KMS-11 (cell line): ENCODE measurements around the gene PEX11B.

Experiments
- H2AFZ ChIP-seq: fragments of 200-600 bp; sonication (generic); 2 replicates; pipeline ENCODE4 v1.6.1; 2016; ENCODE audit warnings: antibody characterized with exemption, mixed run types, low read depth
- H3K27ac ChIP-seq: fragments of 200-600 bp; sonication (generic); 2 replicates; pipeline ENCODE4 v1.6.1; 2016; ENCODE audit warnings: mild to moderate bottlenecking, mixed run types
- H3K27me3 ChIP-seq: fragments of 200-600 bp; sonication (generic); 2 replicates; pipeline ENCODE4 v1.6.1; 2017; ENCODE audit warnings: mild to moderate bottlenecking, low read depth, mixed run types, moderate library complexity; ENCODE audit not compliant: insufficient read depth
- H3K36me3 ChIP-seq: fragments of 200-600 bp; sonication (generic); 2 replicates; pipeline ENCODE4 v1.6.1; 2017; ENCODE audit warnings: mild to moderate bottlenecking, mixed run types; ENCODE audit not compliant: insufficient read depth
- H3K4me1 ChIP-seq: fragments of 200-600 bp; sonication (generic); 2 replicates; pipeline ENCODE4 v1.6.1; 2016; ENCODE audit warnings: mild to moderate bottlenecking, low read depth, mixed run types; ENCODE audit not compliant: poor library complexity, severe bottlenecking
- H3K4me2 ChIP-seq: fragments of 200-600 bp; sonication (generic); 2 replicates; pipeline ENCODE4 v1.7.0; 2016; ENCODE audit warnings: mild to moderate bottlenecking, mixed run types
- H3K4me3 ChIP-seq: fragments of 200-600 bp; sonication (generic); IDR thresholded peaks from 2 replicates; pipeline ENCODE4 v1.6.1; 2017; ENCODE audit warnings: low read depth, low read length, mixed read lengths; ENCODE audit not compliant: insufficient read depth
- H3K79me2 ChIP-seq: fragments of 200-600 bp; sonication (generic); 2 replicates; pipeline ENCODE4 v1.6.1; 2016; ENCODE audit warnings: low read depth, mixed run types; ENCODE audit not compliant: insufficient read depth
- H3K9ac ChIP-seq: fragments of 200-600 bp; sonication (generic); 2 replicates; pipeline ENCODE4 v1.6.1; 2016; ENCODE audit warnings: mild to moderate bottlenecking, mixed run types
- H4K20me1 ChIP-seq: fragments of 200-600 bp; sonication (generic); 2 replicates; pipeline ENCODE4 v1.6.1; 2016; ENCODE audit warnings: mild to moderate bottlenecking, mixed run types; ENCODE audit not compliant: insufficient read depth
- TF ChIP-seq, protein P1 (sequence below): fragments of 200-600 bp; sonication (generic); conservative IDR thresholded peaks from 2 replicates; pipeline ENCODE4 v1.6.1; 2017; ENCODE audit warnings: low read depth, mild to moderate bottlenecking, antibody characterized with exemption, low read length, moderate library complexity, mixed read lengths

PEX11B gene

DNA sequence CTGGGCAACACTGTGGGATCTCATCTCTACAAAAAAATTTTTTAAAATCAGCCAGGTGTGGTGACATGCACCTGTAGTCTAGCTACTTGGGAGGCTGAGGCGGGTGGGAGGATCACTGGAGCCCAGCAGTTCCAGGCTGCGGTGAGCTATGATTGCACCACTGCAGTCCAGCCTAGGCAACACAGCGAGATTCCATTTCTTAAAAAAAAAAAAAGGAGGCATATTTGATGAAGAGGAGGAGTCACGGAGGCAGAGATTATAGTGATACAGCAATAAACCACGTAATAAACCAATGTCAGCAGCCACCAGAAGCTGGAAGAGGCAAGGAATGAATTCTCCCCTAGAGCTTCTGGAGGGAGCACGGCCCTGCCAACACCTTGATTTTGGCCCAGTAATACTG, 35.3 kb upstream of the PEX11B start:
- Histone ChIP-seq H3K36me3 (no peaks in the 10 kb centered on the region), H2AFZ (no peak overlapping the region), H3K79me2 (peaks cover 4% of the 10 kb centered on the region; the same call in 1 of the 2 replicates), H3K4me1 (peaks cover 25% of the 10 kb centered on the region), H3K9ac (no peak overlapping the region), H3K4me3 (no peak overlapping the region), H3K27ac (no peak overlapping the region), H4K20me1 (no peaks in the 10 kb centered on the region), H3K27me3 (no peaks in the 10 kb centered on the region), H3K4me2 (no peak overlapping the region)
- TF ChIP-seq, protein P1, sequence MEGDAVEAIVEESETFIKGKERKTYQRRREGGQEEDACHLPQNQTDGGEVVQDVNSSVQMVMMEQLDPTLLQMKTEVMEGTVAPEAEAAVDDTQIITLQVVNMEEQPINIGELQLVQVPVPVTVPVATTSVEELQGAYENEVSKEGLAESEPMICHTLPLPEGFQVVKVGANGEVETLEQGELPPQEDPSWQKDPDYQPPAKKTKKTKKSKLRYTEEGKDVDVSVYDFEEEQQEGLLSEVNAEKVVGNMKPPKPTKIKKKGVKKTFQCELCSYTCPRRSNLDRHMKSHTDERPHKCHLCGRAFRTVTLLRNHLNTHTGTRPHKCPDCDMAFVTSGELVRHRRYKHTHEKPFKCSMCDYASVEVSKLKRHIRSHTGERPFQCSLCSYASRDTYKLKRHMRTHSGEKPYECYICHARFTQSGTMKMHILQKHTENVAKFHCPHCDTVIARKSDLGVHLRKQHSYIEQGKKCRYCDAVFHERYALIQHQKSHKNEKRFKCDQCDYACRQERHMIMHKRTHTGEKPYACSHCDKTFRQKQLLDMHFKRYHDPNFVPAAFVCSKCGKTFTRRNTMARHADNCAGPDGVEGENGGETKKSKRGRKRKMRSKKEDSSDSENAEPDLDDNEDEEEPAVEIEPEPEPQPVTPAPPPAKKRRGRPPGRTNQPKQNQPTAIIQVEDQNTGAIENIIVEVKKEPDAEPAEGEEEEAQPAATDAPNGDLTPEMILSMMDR: no peak

DNA sequence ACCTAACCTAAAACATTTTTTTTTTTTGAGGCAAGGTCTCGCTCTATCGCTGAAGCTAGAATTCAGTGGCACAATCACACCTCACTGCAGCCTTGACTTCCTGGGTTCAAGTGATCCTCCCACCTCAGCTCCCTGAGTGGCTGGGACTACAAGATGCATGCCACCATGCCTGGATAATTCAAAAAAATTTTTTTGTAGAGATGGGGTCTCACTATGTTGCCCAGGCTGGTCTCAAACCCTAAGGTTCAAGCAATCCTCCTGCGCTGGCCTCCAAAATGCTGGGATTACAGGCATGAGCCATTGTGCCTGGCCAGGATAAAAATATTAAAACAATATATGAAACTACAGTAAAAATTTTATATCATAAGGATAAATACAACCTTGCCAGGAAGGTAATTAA, 34.4 kb upstream of the PEX11B start:
- Histone ChIP-seq H4K20me1 (no peaks in the 10 kb centered on the region), H2AFZ (no peak overlapping the region), H3K27me3 (no peaks in the 10 kb centered on the region), H3K4me2 (no peak overlapping the region), H3K4me1 (peaks cover 16% of the 10 kb centered on the region), H3K4me3 (no peak overlapping the region), H3K9ac (no peak overlapping the region), H3K79me2 (peaks cover 4% of the 10 kb centered on the region; the same call in 1 of the 2 replicates), H3K27ac (no peak overlapping the region), H3K36me3 (no peaks in the 10 kb centered on the region)
- TF ChIP-seq, protein P1: no peak

DNA sequence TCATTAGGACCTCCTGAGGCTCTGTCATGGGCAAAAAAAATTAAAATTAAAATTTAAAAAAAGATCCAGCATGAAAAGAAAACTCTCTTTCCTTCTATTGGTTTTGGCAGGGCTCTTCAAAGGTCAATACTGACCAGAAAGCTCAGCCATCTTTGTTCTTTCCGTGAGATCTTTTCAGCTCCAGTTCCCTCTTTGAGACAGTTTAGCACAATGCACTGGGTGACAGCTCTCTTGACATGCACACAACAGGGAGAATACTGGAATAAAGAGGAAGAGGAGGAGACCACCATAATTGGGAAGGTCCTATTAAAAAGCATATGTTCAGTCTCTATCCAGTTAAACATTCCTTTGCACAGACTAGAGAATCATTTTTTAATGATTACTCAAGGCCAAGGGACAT, 33.0 kb upstream of the PEX11B start:
- H3K79me2 ChIP-seq: no peaks in the 10 kb centered on the region; the same call in 1 of the 2 replicates

DNA sequence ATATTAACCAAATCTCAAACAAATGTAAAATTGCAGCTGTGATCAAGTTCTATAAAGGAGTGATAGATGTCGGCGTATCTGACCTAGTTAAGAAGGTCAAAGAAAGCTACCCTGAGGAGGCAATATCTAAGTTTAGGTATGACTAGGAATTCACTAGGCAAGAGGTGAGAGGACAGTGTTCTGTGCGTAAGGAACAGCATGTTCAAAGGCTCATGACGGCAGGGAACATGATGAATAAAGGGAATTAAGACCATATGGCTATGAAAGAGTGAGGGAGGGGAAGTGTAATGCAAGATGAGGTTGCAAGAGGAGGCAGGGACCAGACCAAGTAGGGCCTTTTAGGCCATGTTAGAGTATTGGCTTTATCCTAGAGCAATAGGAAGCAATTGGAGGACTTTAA, 30.7 kb upstream of the PEX11B start:
- Histone ChIP-seq H3K27ac (no peak overlapping the region), H3K36me3 (no peaks in the 10 kb centered on the region), H3K4me2 (no peak overlapping the region), H4K20me1 (no peaks in the 10 kb centered on the region), H3K9ac (no peak overlapping the region), H3K27me3 (no peaks in the 10 kb centered on the region), H3K4me1 (no peaks in the 10 kb centered on the region), H2AFZ (no peak overlapping the region), H3K4me3 (no peak overlapping the region), H3K79me2 (no peaks in the 10 kb centered on the region; the same call in 1 of the 2 replicates)
- TF ChIP-seq, protein P1: no peak

More for the DNA sequence above, 33.0 kb upstream of the PEX11B start:
- no peak overlapping the region for H3K27ac ChIP-seq
- TF ChIP-seq, protein P1: no peak
- no peak overlapping the region for H3K9ac ChIP-seq
- no peak overlapping the region for H3K4me2 ChIP-seq
- no peaks in the 10 kb centered on the region for H3K27me3 ChIP-seq
- H3K36me3 ChIP-seq: no peaks in the 10 kb centered on the region
- peaks cover 9% of the 10 kb centered on the region for H3K4me1 ChIP-seq
- H4K20me1 ChIP-seq: no peaks in the 10 kb centered on the region
- no peak overlapping the region for H3K4me3 ChIP-seq
- H2AFZ ChIP-seq: no peak overlapping the region
